Measurements from ENCODE around the gene ZNF543. TPM values are rescaled to one million over a fixed set of nuclear protein-coding genes. Genes with fewer than 3 reads are reported as not detected.
"Not testable (repeated sequence)": the region's sequence is repeated elsewhere in the genome, so short reads cannot be mapped to it uniquely, and the experiment has no call there.

Gene ZNF543
- total RNA-seq, 2 donors from 2014 or later, result 8.4 to 9.0 TPM

DNA sequence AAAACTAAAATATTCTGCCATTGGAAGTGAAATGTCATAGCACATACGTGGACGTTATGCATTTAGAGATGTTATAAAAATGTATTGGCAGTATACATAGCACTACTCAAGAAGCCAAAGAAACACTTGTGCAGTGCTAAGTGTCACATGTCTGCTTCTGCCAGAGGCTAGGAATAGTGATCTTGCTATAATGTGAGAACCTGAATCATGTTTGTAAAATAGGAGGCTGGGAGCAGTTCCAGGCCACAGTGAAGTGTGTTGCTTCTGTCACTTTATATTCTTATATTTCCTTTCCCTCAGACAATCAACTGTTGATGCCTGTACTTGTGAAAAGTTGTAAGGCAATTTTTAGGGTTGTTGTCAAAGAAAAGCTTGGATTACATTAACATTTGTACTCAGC is 46.5 kb downstream of the ZNF543 start:
- no peak overlapping the region for H3K27ac Mint-ChIP-seq
- peaks cover 25 to 40% of the 10 kb centered on the region in 2 donors for H3K36me3 Mint-ChIP-seq (ENCODE audit: insufficient read depth in 2 of 2)
- H3K9me3 Mint-ChIP-seq, result peaks cover 22 to 24% of the 10 kb centered on the region in 2 donors
- no peak overlapping the region for H3K4me3 Mint-ChIP-seq
- peaks cover 20% of the 10 kb centered on the region for H3K4me1 Mint-ChIP-seq (ENCODE audit: low read depth)
- DNase-seq, result no peak
- no peaks in the 10 kb centered on the region for H3K27me3 Mint-ChIP-seq (ENCODE audit: low read depth)
- no peak for ATAC-seq (replicated peaks in 1 of 2)

DNA sequence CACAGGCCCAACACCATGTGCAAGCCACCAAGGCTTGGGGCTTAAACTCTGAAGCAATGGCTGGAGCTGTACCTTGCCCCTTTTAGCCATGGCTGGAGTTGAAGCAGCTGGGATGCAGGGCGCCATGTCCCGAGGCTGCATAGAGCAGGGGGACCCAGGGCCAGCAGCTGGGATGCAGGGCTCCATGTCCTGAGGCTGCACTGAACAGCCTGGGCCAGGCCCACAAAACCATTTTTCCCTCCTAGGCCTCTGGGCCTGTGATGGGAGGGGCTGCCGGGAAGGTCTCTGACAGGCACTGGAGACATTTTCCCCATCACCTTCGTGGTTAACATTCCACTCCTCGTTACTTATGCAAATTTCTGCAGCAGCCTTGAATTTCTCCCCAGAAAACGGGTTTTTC is 53.9 kb downstream of the ZNF543 start:
- no peaks in the 10 kb centered on the region for H3K27me3 Mint-ChIP-seq (ENCODE audit: low read depth)
- ATAC-seq (replicated peaks in 1 of 2) (no peak), DNase-seq (no peak)
- H3K4me3 Mint-ChIP-seq, result no peak overlapping the region
- H3K27ac Mint-ChIP-seq, result no peak overlapping the region
- no peaks in the 10 kb centered on the region for H3K4me1 Mint-ChIP-seq (ENCODE audit: low read depth)
- peaks cover 51 to 76% of the 10 kb centered on the region in 2 donors for H3K36me3 Mint-ChIP-seq (ENCODE audit: insufficient read depth in 2 of 2)
- peaks cover 37 to 41% of the 10 kb centered on the region in 2 donors for H3K9me3 Mint-ChIP-seq

DNA sequence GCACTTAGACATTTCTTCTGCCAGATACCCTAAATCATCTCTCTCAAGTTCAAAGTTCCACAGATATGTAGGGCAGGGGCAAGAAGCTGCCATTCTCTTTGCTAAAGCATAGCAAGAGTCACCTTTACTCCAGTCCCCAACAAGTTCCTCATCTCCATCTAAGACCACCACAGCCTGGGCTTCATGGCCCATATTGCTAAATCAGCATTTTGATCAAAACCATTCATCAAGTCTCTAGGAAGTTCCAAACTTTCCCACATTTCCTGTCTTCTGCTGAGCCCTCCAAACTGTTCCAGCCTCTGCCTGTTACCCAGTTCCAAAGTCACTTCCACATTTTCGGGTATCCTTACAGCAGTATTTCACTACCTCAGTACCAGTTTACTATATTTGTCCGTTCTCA is 54.4 kb downstream of the ZNF543 start:
- not testable (repeated sequence) for H3K4me3 Mint-ChIP-seq; H3K27ac Mint-ChIP-seq; H3K27me3 Mint-ChIP-seq (ENCODE audit: low read depth); ATAC-seq (replicated peaks in 1 of 2); DNase-seq; H3K4me1 Mint-ChIP-seq (ENCODE audit: low read depth)
- Mint-ChIP-seq H3K36me3 (ENCODE audit: insufficient read depth in 2 of 2) (peaks cover 54 to 76% of the 10 kb centered on the region in 2 donors), H3K9me3 (peaks cover 36 to 43% of the 10 kb centered on the region in 2 donors)

DNA sequence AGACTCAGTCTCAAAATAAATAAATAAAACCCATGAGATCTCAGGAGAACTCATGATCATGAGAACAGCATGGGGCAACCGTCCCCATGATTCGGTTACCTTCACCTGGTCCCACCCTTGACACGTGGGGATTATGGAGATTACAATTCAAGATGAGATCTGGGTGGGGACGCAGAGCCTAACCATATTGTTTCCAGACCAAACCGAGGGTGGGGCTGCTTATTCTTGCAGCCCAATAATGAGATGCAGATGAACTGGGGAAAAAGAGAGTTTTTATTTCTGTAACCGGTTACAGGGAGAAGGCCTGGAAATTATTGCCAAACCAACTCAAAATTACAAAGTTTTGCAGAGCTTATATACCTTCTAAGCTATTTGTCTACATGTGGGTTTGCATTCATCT is 55.9 kb downstream of the ZNF543 start:
- no peak for DNase-seq
- Mint-ChIP-seq H3K9me3 (peaks cover 34 to 47% of the 10 kb centered on the region in 2 donors), H3K27me3 (ENCODE audit: low read depth) (no peaks in the 10 kb centered on the region)

DNA sequence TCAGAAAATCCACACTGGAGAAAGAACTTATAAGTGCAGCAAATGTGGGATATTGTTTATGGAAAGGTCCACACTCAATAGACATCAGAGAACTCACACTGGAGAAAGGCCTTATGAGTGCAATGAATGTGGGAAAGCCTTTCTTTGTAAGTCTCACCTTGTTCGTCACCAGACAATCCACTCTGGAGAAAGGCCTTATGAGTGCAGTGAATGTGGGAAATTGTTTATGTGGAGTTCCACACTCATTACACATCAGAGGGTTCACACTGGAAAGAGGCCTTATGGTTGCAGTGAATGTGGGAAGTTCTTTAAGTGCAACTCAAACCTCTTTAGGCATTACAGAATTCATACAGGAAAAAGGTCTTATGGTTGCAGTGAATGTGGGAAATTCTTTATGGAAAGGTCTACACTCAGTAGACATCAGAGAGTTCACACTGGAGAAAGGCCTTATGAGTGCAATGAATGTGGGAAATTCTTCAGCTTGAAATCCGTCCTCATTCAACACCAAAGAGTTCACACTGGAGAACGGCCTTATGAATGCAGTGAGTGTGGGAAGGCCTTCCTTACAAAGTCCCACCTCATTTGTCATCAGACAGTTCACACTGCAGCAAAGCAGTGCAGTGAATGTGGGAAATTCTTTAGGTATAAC is 57.4 kb downstream of the ZNF543 start:
- Mint-ChIP-seq H3K4me1 (ENCODE audit: low read depth) (no peaks in the 10 kb centered on the region), H3K36me3 (ENCODE audit: insufficient read depth in 2 of 2) (peaks cover 47 to 69% of the 10 kb centered on the region in 2 donors), H3K27me3 (ENCODE audit: low read depth) (no peaks in the 10 kb centered on the region), H3K9me3 (peaks cover 31 to 41% of the 10 kb centered on the region in 2 donors), H3K27ac (no peak overlapping the region), H3K4me3 (no peak overlapping the region)
- DNase-seq (no peak), ATAC-seq (replicated peaks in 1 of 2) (no peak)

More for the DNA sequence above, 55.9 kb downstream of the ZNF543 start:
- peaks cover 57 to 77% of the 10 kb centered on the region in 2 donors for H3K36me3 Mint-ChIP-seq (ENCODE audit: insufficient read depth in 2 of 2)
- ATAC-seq (replicated peaks in 1 of 2), result no peak
- H3K4me1 Mint-ChIP-seq (ENCODE audit: low read depth), result no peaks in the 10 kb centered on the region
- no peak overlapping the region for H3K4me3 Mint-ChIP-seq
- no peak overlapping the region for H3K27ac Mint-ChIP-seq

Other genes with a start within 250 kb of the ZNF543 start
- gene USP29, start 200.5 kb upstream of the ZNF543 start, total RNA-seq, result not detected
- gene ZIM3, start 175.3 kb upstream of the ZNF543 start, total RNA-seq, result not detected
- not detected for gene DUXA, start 153.0 kb upstream of the ZNF543 start, total RNA-seq
- 10 to 100 TPM; 38.7 to 43.3 TPM for gene ZNF264, start 129.0 kb upstream of the ZNF543 start, total RNA-seq
- 1 to 10 TPM; 2.2 to 4.3 TPM for gene AURKC, start 89.4 kb upstream of the ZNF543 start, total RNA-seq
- gene ZNF805, start 79.8 kb upstream of the ZNF543 start, total RNA-seq, result 10 to 100 TPM; 14.4 to 16.2 TPM
- gene ZNF460, start 40.0 kb upstream of the ZNF543 start, total RNA-seq, result 100 to 1,000 TPM; 114 to 129 TPM
- gene ZNF304, start 30.8 kb downstream of the ZNF543 start, total RNA-seq, result 1 to 10 TPM; 8.1 to 8.3 TPM
- gene TRAPPC2B, start 43.1 kb downstream of the ZNF543 start, total RNA-seq, result 1 to 10 TPM; 7.3 to 8.5 TPM
- gene ZNF547, start 43.1 kb downstream of the ZNF543 start, total RNA-seq, result 1 to 10 TPM; 3.9 to 4.5 TPM
- gene ZNF548, start 69.4 kb downstream of the ZNF543 start, total RNA-seq, result 10 to 100 TPM; 40.4 to 62.8 TPM
- 10 to 100 TPM; 11.0 to 12.0 TPM for gene ZNF17, start 90.7 kb downstream of the ZNF543 start, total RNA-seq
- 10 to 100 TPM; 16.5 to 18.0 TPM for gene ZNF749, start 114.9 kb downstream of the ZNF543 start, total RNA-seq
- gene VN1R1, start 136.7 kb downstream of the ZNF543 start, total RNA-seq, result 1 to 10 TPM in 1 of 2 donors, under 1 TPM in 1; 0.37 to 1.1 TPM
- 1 to 10 TPM; 6.4 to 7.7 TPM for gene ZNF772, start 157.1 kb downstream of the ZNF543 start, total RNA-seq
- 10 to 100 TPM; 10.2 to 11.1 TPM for gene ZNF419, start 167.3 kb downstream of the ZNF543 start, total RNA-seq
- gene ZNF773, start 179.5 kb downstream of the ZNF543 start, total RNA-seq, result 10 to 100 TPM; 11.9 to 12.7 TPM
- gene ZNF549, start 206.9 kb downstream of the ZNF543 start, total RNA-seq, result 1 to 10 TPM; 6.8 to 6.9 TPM
- gene ZNF550, start 239.4 kb downstream of the ZNF543 start, total RNA-seq, result 10 to 100 TPM; 12.2 to 12.9 TPM

Data from activated T-cell treated with anti-CD3 and anti-CD28 coated beads, Interleukin-2, amount 50 U/mL, for 72 hours (primary cell).